Midbrain (tissue), 1 donor: ENCODE data around the gene FCGR2B.
"Not testable (repeated sequence)": the region's sequence is repeated elsewhere in the genome, so short reads cannot be mapped to it uniquely, and the experiment has no call there.

Experiments
- DNase-seq: peaks from one replicate; lab custom pipeline; 2025; lab: John Stamatoyannopoulos, UW

FCGR2B gene

GRCh38 chr1:161647507-161648360, 15.2 kb upstream of the FCGR2B start:
- DNase-seq, result peak; percentile 22

GRCh38 chr1:161653541-161653940, 9.4 kb upstream of the FCGR2B start:
- not testable (repeated sequence) for DNase-seq

GRCh38 chr1:161653971-161654370, 9.0 kb upstream of the FCGR2B start:
- DNase-seq, result not testable (repeated sequence)

- DNase-seq, result not testable (repeated sequence)
Measured at GRCh38 chr1:161658524-161658923, 4.4 kb upstream of the FCGR2B start.

GRCh38 chr1:161661660-161662311, 1.2 kb upstream of the FCGR2B start:
- DNase-seq, result not testable (repeated sequence)

GRCh38 chr1:161663569-161663968, 626 bp downstream of the FCGR2B start:
- not testable (repeated sequence) for DNase-seq

GRCh38 chr1:161664689-161665088, 1.7 kb downstream of the FCGR2B start:
- not testable (repeated sequence) for DNase-seq

- not testable (repeated sequence) for DNase-seq
Measured at GRCh38 chr1:161671045-161672020, 8.4 kb downstream of the FCGR2B start.

GRCh38 chr1:161673437-161673836, 10.5 kb downstream of the FCGR2B start:
- not testable (repeated sequence) for DNase-seq

- not testable (repeated sequence) for DNase-seq
Measured at GRCh38 chr1:161674447-161674846, 11.5 kb downstream of the FCGR2B start.

- DNase-seq, result not testable (repeated sequence)
Measured at GRCh38 chr1:161674908-161675307, 12.0 kb downstream of the FCGR2B start.

- DNase-seq, result peak; percentile 36
Measured at GRCh38 chr1:161676441-161676840, 13.5 kb downstream of the FCGR2B start.

GRCh38 chr1:161676958-161677689, 14.2 kb downstream of the FCGR2B start:
- no peak for DNase-seq

GRCh38 chr1:161678500-161678899, 15.6 kb downstream of the FCGR2B start:
- no peak for DNase-seq

- no peak for DNase-seq
Measured at GRCh38 chr1:161681879-161682278, 18.9 kb downstream of the FCGR2B start.

- no peak for DNase-seq
Measured at GRCh38 chr1:161688946-161689345, 26.0 kb downstream of the FCGR2B start.

- no peak for DNase-seq
Measured at GRCh38 chr1:161691846-161692245, 28.9 kb downstream of the FCGR2B start.

GRCh38 chr1:161693020-161693712, 30.2 kb downstream of the FCGR2B start:
- not testable (repeated sequence) for DNase-seq

GRCh38 chr1:161698302-161698701, 35.4 kb downstream of the FCGR2B start:
- not testable (repeated sequence) for DNase-seq

GRCh38 chr1:161702250-161702649, 39.3 kb downstream of the FCGR2B start:
- no peak for DNase-seq

- no peak for DNase-seq
Measured at GRCh38 chr1:161705537-161705936, 42.6 kb downstream of the FCGR2B start.
